HepG2 (cell line): ENCODE measurements around the gene HSPB2. TPM values are rescaled to one million over a fixed set of nuclear protein-coding genes. Genes with fewer than 3 reads are reported as not detected.

ENCODE experiments used
- ATAC-seq: fragments of 200-7000 bp; cut with Tn5 transposase; 3 replicates; pipeline ENCODE4 v1.9.1; 2020; ENCODE audit warnings: mild to moderate bottlenecking, moderate library complexity
- BruUV-seq: library from RNA; stranded (reverse); fragments of 400-500 nt; replicated peaks from 2 replicates; lab custom pipeline; 2021; lab: Mats Ljungman, UMichigan
- CTCF ChIA-PET: fragments of 300-600 bp; formaldehyde crosslinking; extraction: SDS; loops from one replicate; lab custom pipeline; 2021; ENCODE audit warnings: low total read pairs, inconsistent platforms, low intra/inter-chr PET ratio; lab: Yijun Ruan, JAX
- POLR2A ChIA-PET: fragments of 350-600 bp; sonication (Branson Sonifier 250); formaldehyde crosslinking; loops from one replicate; lab custom pipeline; 2020; ENCODE audit warnings: antibody characterized with exemption, inconsistent platforms; lab: Yijun Ruan, JAX
- DNase-seq: peaks from one replicate; pipeline ENCODE4 v3.0.0-alpha.2; 2015; ENCODE audit warnings: low spot score
- FAIRE-seq: peaks from 3 replicates; lab custom pipeline; 2011; peaks lifted over from hg19 to GRCh38; lab: Jason Lieb, UNC
- H2AFZ ChIP-seq: one replicate; pipeline ENCODE4 v1.6.1; 2011; ENCODE audit warnings: low read length, inconsistent platforms
- H3K27ac ChIP-seq: fragments of 300-600 bp; 3 replicates; pipeline ENCODE4 v1.8.0; 2011; ENCODE audit warnings: mixed run types, mild to moderate bottlenecking, mixed read lengths, low read length, inconsistent platforms; ENCODE audit not compliant: insufficient read depth; ENCODE audit errors: extremely low read length
- H3K27me3 ChIP-seq, 2 experiments: fragments of 200-600 bp in 1 of 2; 2 replicates in 1 of 2; 3 replicates in 1 of 2; pipeline versions ENCODE4 v1.6.0 to v1.8.0; 2011; ENCODE audit warnings: low read length in 2 of 2, mild to moderate bottlenecking in 2 of 2, moderate library complexity in 2 of 2, inconsistent platforms in 1 of 2; ENCODE audit not compliant: insufficient read depth in 2 of 2, control insufficient read depth in 1 of 2
- H3K36me3 ChIP-seq, 2 experiments: fragments of 200-600 bp in 1 of 2; replicated peaks in 1 of 2; 2 replicates in 1 of 2; 3 replicates in 1 of 2; pipeline versions ENCODE4 v1.5.1 to v1.8.0; 2011; ENCODE audit warnings: low read length in 2 of 2, inconsistent platforms in 1 of 2; ENCODE audit not compliant: insufficient read depth in 2 of 2, control insufficient read depth in 1 of 2
- H3K4me1 ChIP-seq: 2 replicates; pipeline ENCODE4 v1.5.1; 2012; ENCODE audit warnings: low read length, inconsistent platforms; ENCODE audit not compliant: insufficient read depth
- H3K4me2 ChIP-seq: 2 replicates; pipeline ENCODE4 v1.6.0; 2011; ENCODE audit warnings: low read depth, low read length, inconsistent platforms
- H3K4me3 ChIP-seq, 3 experiments: fragments of 200-600 bp in 1 of 3; sonication (generic), shearing (Covaris generic) in 1 of 3; replicated peaks in 1 of 3; 2 replicates each; pipeline ENCODE4 v1.5.1; 2011 to 2016; ENCODE audit warnings: low read length in 3 of 3, inconsistent platforms in 2 of 3, low read depth in 2 of 3, mild to moderate bottlenecking in 2 of 3, control low read depth in 1 of 3, mixed read lengths in 1 of 3; ENCODE audit not compliant: insufficient read depth in 1 of 3
- H3K79me2 ChIP-seq: one replicate; pipeline ENCODE4 v1.6.1; 2011; ENCODE audit warnings: low read length, inconsistent platforms; ENCODE audit not compliant: insufficient read depth
- H3K9ac ChIP-seq: 2 replicates; pipeline ENCODE4 v1.6.0; 2011; ENCODE audit warnings: mild to moderate bottlenecking, low read depth, low read length, inconsistent platforms; ENCODE audit not compliant: insufficient read depth
- H3K9me3 ChIP-seq: 2 replicates; pipeline ENCODE4 v1.5.1; 2012; ENCODE audit warnings: mild to moderate bottlenecking, low read length
- H4K20me1 ChIP-seq: 2 replicates; pipeline ENCODE4 v1.6.0; 2011; ENCODE audit warnings: inconsistent platforms, mild to moderate bottlenecking, low read length, moderate library complexity; ENCODE audit not compliant: insufficient read depth
- CEBPB ChIP-seq: IDR thresholded peaks from 2 replicates; pipeline ENCODE4 v1.6.1; 2011; ENCODE audit warnings: low read depth, low read length, improper control_type of control experiment, borderline replicate concordance
- CEBPG ChIP-seq: IDR thresholded peaks from 2 replicates; pipeline ENCODE4 v1.6.1; 2016
- DNMT3B ChIP-seq: conservative IDR thresholded peaks from 2 replicates; pipeline ENCODE4 v1.6.1; 2016; ENCODE audit warnings: missing biosample characterization, control low read depth
- FLYWCH1 ChIP-seq: sonication (generic); formaldehyde crosslinking; IDR thresholded peaks from 2 replicates; pipeline ENCODE4 v1.8.1; 2023; ENCODE audit warnings: mild to moderate bottlenecking, missing genetic modification reagents
- MIER2 ChIP-seq: IDR thresholded peaks from 2 replicates; pipeline ENCODE4 v1.6.1; 2016; ENCODE audit warnings: missing biosample characterization, missing genetic modification reagents
- NFKB2 ChIP-seq: sonication (generic); formaldehyde crosslinking; IDR thresholded peaks from 2 replicates; pipeline ENCODE4 v1.4.0; 2020; ENCODE audit warnings: missing genetic modification reagents, borderline replicate concordance
- PAF1 ChIP-seq: IDR thresholded peaks from 2 replicates; pipeline ENCODE4 v1.6.1; 2016; ENCODE audit warnings: missing genetic modification reagents, missing compliant biosample characterization
- PAWR ChIP-seq: sonication (generic); formaldehyde crosslinking; IDR thresholded peaks from 2 replicates; pipeline ENCODE4 v1.4.0; 2020; ENCODE audit warnings: missing genetic modification reagents, mild to moderate bottlenecking, borderline replicate concordance
- SRSF1 ChIP-seq: fragments of 200-400 bp; formaldehyde crosslinking; optimal IDR thresholded peaks from 2 replicates; pipeline ENCODE3; 2017; ENCODE audit warnings: mild to moderate bottlenecking, low read depth, low read length, moderate library complexity
- TEAD3 ChIP-seq: optimal IDR thresholded peaks from 2 replicates; pipeline ENCODE3; 2016; ENCODE audit warnings: borderline replicate concordance
- ZC3H13 ChIP-seq: sonication (generic); formaldehyde crosslinking; IDR thresholded peaks from 2 replicates; pipeline ENCODE4 v1.8.1; 2023; ENCODE audit warnings: mild to moderate bottlenecking, missing genetic modification reagents, moderate library complexity
- ZFP36 ChIP-seq: fragments of 150-350 bp; IDR thresholded peaks from 2 replicates; pipeline ENCODE4 v1.6.1; 2018; ENCODE audit warnings: borderline replicate concordance, low read length, low read depth; ENCODE audit not compliant: partially characterized antibody
- ZNF160 ChIP-seq: sonication (generic); formaldehyde crosslinking; IDR thresholded peaks from 2 replicates; pipeline ENCODE4 v1.8.0; 2022; ENCODE audit warnings: mild to moderate bottlenecking, inconsistent platforms, missing genetic modification reagents
- WGBS: methylation state at CpG from one replicate; pipeline ENCODE4 v1.1.6; 2017; ENCODE audit warnings: low lambda C conversion rate; 5-methylcytosine and 5-hydroxymethylcytosine counted together
- in situ Hi-C: cut with HindIII; loops from 2 replicates; pipeline ENCODE4 v1.10.0; 2017; ENCODE audit warnings: low pct_unique_long_range_greater_than_20kb; ENCODE audit not compliant: extremely low pct_ligation_motif_present
- intact Hi-C: fragments of 100-400 bp; cut with micrococcal nuclease; formaldehyde crosslinking; loops from one replicate; pipeline ENCODE4 v1.10.0; 2022; ENCODE audit not compliant: unreplicated experiment
- polyA plus RNA-seq, 8 experiments: library from polyadenylated mRNA; depleted of rRNA in 3 of 8; stranded (reverse) in 7 of 8; unstranded in 1 of 8; fragments of >200 nt; fragmentation: Illumina TruSeq in 4 of 8; extraction: Trizol in 4 of 8; gene quantifications; 2 replicates each; pipeline versions ENCODE4 v1.2.1 to v1.2.3, GENCODE V29; 2011 to 2016; ENCODE audit warnings: low read depth in 4 of 8, missing spikeins in 1 of 8, mixed read lengths in 1 of 8; ENCODE audit not compliant: insufficient read depth in 1 of 8
- total RNA-seq, 5 experiments: library from RNA; depleted of rRNA; stranded (reverse); fragments of >200 nt; fragmentation: Illumina TruSeq; extraction: Trizol; gene quantifications; 2 replicates each; pipeline ENCODE4 v1.2.3, GENCODE V29; 2016; ENCODE audit warnings: low read depth in 1 of 5
- TF ChIP-seq, protein P1 (sequence below): IDR thresholded peaks from 2 replicates; pipeline ENCODE4 v1.6.1; 2016

HSPB2 gene
- total and polyA plus RNA-seq, 2 of the 13 experiments (the other 11 are each of a cell fraction or from before 2014, with no cell fraction given): 0.04 TPM; not detected in 1

DNA sequence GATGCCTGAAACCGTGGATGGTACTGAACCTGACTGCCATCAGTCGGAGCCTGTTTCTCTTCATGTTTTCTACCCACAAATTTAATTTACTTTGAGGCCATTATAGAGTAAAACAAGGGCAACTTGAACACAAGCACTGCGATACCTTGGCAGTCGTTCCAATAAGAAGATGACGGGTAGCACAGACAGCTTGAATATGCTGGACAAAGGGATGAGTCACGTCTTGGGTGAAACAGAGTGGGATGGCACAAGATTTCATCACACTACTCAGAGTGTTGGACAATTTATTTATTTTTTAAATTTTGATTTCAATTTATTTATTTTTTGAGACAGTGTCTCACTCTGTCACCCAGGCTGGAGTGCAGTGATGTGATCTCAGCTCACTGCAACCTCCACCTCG, 30.3 kb downstream of the HSPB2 start:
- in situ Hi-C loops: no loop called here
- no peak overlapping the region for H3K9ac ChIP-seq
- no peaks in the 10 kb centered on the region for H3K27me3 ChIP-seq
- TF ChIP-seq TEAD3 (CRISPR knock-in tag): no peak
- TF ChIP-seq, all 625 proteins: peak for 0
- ATAC-seq (no peak), FAIRE-seq (no peak), DNase-seq (no peak)
- no TSS peak for BruUV-seq
- Histone ChIP-seq H3K36me3 (0 out of 5 replicates have a peak, but pooled peaks cover 0 to 8% of the 10 kb centered on the region in 2 experiments), H3K4me1 (peaks cover 64% of the 10 kb centered on the region), H4K20me1 (no peaks in the 10 kb centered on the region; the same call in 1 of the 2 replicates), H3K4me2 (no peak overlapping the region), H3K9me3 (no peaks in the 10 kb centered on the region), H3K27ac (no peak overlapping the region), H3K79me2 (peaks cover 11% of the 10 kb centered on the region), H3K4me3 (no peak overlapping the region), H2AFZ (no peak overlapping the region)
- 95% methylated on average over 7 of the region's 7 CpGs for WGBS
- POLR2A ChIA-PET: interaction anchor here (0.8 to 0.9 kb wide), 2 partner anchors 16 to 17 kb away, joined by 3 read pairs; no protein-coding TSS in a partner anchor
- intact Hi-C loops: no loop called here
- CTCF ChIA-PET: no interaction called here

DNA sequence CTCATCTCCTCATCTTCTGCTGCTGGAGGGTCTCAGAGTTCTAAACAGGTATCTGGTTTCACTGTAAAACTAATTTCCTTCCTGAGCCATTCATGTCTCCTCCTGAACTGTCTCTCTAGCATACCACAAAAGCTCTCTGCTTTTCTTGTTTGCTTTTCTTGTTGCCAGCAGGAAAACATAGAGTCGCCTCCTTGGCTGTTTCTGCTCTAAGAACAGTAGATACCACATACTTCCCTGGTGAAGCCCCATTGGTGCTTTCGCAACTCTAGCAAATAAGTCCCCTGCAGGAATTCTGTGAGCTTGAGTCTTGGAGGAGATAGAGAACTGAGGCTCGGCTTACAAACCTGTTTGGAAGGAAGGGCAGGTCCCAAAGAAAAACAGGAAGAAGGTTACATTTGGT, 31.6 kb downstream of the HSPB2 start:
- FAIRE-seq (no peak), DNase-seq (peak; percentile 29), ATAC-seq (no peak)
- H2AFZ ChIP-seq: no peak overlapping the region
- H3K4me2 ChIP-seq: no peak overlapping the region
- no peaks in the 10 kb centered on the region; the same call in 1 of the 2 replicates for H4K20me1 ChIP-seq
- ChIA-PET POLR2A (interaction anchor here (1.0 to 2.0 kb wide), 2 partner anchors 9 to 39 kb away, joined by 4 to 11 read pairs; no protein-coding TSS in a partner anchor), CTCF (no interaction called here)
- no peak overlapping the region for H3K9ac ChIP-seq
- in situ Hi-C loops: no loop called here
- no peak overlapping the region for H3K4me3 ChIP-seq
- 0 out of 5 replicates have a peak, but pooled peaks cover 0 to 8% of the 10 kb centered on the region in 2 experiments for H3K36me3 ChIP-seq
- no peaks in the 10 kb centered on the region for H3K27me3 ChIP-seq
- H3K79me2 ChIP-seq: peaks cover 7% of the 10 kb centered on the region
- H3K9me3 ChIP-seq: no peaks in the 10 kb centered on the region
- TF ChIP-seq ZNF160 (no peak), MIER2 (CRISPR knock-in tag) (no peak), DNMT3B (CRISPR knock-in tag) (no peak), ZC3H13 (CRISPR knock-in tag) (no peak), ZFP36 (no peak), CEBPB (peak; percentile 31; the same call in 1 of the 2 replicates), PAF1 (CRISPR knock-in tag) (no peak), SRSF1 (no peak), FLYWCH1 (CRISPR knock-in tag) (no peak), CEBPG (0 out of 2 replicates have a peak, but pooled peaks have one; percentile 30), NFKB2 (CRISPR knock-in tag) (no peak), PAWR (CRISPR knock-in tag) (no peak)
- TF ChIP-seq, protein P1, sequence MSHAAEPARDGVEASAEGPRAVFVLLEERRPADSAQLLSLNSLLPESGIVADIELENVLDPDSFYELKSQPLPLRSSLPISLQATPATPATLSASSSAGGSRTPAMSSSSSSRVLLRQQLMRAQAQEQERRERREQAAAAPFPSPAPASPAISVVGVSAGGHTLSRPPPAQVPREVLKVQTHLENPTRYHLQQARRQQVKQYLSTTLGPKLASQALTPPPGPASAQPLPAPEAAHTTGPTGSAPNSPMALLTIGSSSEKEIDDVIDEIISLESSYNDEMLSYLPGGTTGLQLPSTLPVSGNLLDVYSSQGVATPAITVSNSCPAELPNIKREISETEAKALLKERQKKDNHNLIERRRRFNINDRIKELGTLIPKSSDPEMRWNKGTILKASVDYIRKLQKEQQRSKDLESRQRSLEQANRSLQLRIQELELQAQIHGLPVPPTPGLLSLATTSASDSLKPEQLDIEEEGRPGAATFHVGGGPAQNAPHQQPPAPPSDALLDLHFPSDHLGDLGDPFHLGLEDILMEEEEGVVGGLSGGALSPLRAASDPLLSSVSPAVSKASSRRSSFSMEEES (CRISPR knock-in tag): no peak
- intact Hi-C loops: no loop called here
- peaks cover 51% of the 10 kb centered on the region for H3K4me1 ChIP-seq
- 80% methylated on average over 3 of the region's 3 CpGs for WGBS
- BruUV-seq: no TSS peak
- peak overlapping the region; percentile 19 for H3K27ac ChIP-seq
